Hematopoietic multipotent progenitor cell treated with erythropoietin and hydrocortisone succinate and interleukin-3 and kit ligand, for 17 days (in vitro differentiated cells): ENCODE measurements around the gene RSPH4A.
"Not testable (repeated sequence)": the region's sequence is repeated elsewhere in the genome, so short reads cannot be mapped to it uniquely, and the experiment has no call there.

Experiments
- DNase-seq: peaks from one replicate; pipeline ENCODE4 v3.0.0-alpha.2; 2015; ENCODE audit warnings: low spot score

RSPH4A gene

GRCh38 chr6:116625872-116626271 is 9.6 kb downstream of the RSPH4A start:
- DNase-seq, result no peak

DNA sequence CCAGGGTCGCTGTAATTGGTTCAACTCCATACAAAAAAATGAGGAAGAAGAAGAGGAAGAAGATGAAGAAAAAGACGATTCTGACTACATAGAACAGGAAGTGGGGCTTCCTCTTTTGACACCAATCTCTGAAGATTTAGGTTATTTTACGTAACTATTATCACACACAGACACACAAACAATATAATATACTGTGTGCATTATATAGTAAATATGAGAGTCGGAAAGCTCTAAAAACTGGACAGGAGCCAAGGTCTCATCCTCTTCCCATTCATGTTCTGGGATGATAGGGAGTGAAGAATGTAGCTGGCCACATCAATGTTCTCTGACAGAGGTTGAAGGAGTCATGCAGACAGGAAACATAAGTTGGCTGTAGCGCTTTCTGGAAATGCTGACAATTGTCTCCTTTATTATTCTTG is 13.3 kb downstream of the RSPH4A start:
- no peak for DNase-seq

DNA sequence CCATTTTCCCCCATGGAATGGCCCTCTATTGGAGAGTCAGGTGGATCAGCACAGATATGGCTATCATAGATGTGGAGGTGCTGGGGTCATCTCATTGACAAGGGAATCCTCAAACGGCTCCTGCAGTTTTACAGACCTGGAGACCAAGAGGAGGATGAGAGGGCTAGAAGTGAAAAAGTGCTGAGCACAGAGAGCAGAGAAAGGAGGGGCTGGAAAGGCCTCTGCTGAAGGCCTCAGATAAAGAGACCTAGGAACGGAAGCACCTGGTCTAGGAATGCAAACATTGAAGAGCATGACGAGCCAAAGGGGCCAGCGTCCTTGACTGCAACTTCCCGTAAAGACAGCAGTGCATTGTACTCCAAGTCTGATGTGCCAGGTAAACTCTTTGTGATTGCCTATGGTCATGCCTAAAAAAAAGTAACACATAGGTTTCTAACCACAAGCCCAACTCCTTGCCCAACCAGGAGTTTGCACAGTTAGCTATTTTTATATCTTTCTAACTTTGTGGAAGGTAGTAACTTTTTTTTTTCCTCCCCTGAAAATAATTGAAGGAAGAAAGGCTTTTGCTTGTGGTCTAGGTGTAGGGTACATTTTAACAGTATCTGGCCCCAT is 15.2 kb downstream of the RSPH4A start:
- no peak for DNase-seq

GRCh38 chr6:116633685-116634084 is 17.4 kb downstream of the RSPH4A start:
- peak; percentile 13 for DNase-seq

DNA sequence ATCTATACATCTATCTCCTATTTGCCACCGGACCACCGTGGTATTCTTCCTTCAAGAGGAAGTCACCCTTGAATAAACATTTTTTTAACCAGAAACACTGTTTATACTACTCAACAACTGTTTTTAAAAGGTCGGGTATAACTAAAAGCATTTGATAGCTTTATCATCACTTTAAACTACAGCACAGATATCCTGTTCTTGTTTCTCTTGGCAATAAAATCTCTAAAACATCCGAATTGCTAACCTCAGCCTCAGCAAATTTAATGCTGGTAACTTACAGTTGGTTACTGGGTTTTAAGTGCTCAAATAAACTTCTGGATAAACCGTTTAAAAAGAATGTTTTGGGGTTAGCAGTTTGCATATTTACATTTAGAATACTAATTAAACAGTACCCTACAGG is 31.9 kb downstream of the RSPH4A start:
- no peak for DNase-seq

DNA sequence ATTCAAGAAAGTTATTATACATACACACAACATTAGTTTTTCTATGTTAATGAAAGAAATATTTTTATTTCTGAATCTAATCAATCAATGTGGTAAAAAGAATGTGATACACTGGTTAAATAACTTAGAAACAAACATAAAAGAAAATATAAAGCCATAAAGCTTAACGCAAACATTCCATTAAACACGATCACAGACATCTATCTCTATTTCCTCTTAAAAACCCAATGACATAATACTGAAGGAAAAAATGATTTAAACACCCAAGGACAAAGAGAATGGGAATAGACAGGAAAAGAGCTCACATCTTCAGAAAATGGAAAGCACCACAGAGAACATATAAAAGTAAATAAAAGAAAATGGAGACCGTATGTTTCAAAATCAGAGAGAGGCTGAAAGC is 32.9 kb downstream of the RSPH4A start:
- DNase-seq, result no peak

DNA sequence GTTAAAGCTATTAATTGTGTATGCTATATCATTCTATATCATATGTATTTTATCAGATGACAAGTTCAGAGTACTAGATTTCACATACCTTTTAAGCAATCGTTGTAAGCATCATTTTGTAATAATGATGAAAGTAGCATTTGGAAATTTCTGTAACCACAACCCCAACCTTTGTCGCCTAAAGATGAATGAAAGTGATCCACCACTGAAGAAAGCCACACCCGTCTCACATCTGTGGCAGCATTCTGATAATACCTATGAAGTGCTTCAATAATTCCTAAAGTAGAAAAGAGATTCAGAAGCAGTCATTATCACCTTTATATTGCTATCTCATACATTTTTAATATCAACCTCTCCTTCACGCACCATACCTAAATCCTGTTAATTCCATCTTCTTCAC is 35.6 kb downstream of the RSPH4A start:
- no peak for DNase-seq

- no peak for DNase-seq
These were observed 45.3 kb downstream of the RSPH4A start for GRCh38 chr6:116661594-116661993.

DNA sequence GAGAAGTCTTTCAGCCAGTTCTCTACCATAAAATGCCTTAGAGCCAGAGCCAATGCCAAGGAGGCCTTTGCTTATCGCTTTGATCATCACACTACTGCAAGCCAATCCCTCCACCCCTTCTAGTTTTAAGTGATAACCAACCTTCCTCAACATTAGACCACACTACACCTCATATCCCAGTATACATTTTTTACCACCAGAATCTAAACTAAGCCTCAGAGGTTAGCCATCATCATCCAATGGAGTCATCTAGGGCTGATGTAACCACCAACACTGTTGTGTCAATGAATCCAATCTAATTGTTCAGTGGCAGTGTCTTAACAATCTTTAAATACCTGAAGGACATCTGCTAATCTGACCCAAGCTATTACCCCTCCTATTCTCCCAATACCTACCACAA is 45.9 kb downstream of the RSPH4A start:
- DNase-seq, result no peak

DNA sequence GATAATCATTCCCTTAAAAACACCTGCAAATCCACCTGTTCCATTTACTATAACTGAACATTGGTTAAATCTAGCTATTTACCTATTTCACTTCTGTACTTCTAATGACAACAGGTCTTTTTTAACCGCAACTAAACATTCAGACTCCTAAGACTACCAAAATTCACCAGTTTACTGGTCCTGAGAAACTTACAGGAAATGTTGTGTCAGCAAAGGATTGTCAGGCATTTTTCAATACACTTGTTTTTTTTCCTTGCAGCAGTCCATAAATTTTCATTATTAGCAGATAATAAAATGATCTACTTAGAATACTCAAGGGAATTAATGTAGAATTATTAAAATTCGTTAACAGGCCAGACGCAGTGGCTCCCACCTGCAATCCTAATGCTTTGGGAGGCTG is 47.0 kb downstream of the RSPH4A start:
- DNase-seq, result no peak

DNA sequence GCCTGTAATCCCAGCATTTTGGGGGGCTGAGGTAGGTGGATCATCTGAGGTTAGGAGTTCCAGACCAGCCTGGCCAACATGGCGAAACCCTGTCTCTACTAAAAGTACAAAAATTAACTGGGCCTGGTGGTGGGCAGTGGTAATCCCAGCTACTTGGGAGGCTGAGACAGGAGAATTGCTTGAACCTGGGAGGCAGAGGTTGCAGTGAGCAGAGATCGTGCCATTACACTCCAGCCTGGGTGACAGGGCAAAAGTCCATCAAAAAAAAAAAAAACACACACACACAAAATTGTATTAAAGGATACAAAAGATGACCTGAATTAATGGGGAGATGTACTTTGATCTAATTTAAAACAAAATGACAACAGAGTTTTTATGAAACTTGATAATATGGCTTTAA is 47.9 kb downstream of the RSPH4A start:
- not testable (repeated sequence) for DNase-seq

- DNase-seq, result peak; percentile 37
These were observed 49.2 kb downstream of the RSPH4A start for GRCh38 chr6:116665464-116665863.

GRCh38 chr6:116666869-116667268 is 50.6 kb downstream of the RSPH4A start:
- peak; percentile 57 for DNase-seq

DNA sequence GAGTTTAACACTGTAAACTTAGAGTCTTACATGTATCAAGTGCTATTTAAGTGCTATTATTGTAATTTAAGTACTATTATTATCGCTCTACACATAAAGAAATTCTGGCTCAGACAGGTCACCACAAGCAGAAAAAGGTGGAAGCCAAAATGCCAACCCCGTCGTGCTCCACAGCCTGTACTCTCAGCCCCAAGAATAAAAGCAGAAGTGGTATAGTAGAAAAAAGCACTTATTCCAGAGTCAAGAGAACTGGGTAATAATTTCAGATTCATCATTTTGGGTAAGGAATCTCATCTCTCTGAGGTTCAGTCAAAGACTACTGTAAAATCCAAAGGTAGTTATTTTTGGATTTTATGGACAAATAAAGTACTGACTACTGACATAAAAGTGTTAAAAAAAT is 51.3 kb downstream of the RSPH4A start:
- DNase-seq, result peak; percentile 40

GRCh38 chr6:116672306-116672705 is 56.0 kb downstream of the RSPH4A start:
- DNase-seq, result no peak

DNA sequence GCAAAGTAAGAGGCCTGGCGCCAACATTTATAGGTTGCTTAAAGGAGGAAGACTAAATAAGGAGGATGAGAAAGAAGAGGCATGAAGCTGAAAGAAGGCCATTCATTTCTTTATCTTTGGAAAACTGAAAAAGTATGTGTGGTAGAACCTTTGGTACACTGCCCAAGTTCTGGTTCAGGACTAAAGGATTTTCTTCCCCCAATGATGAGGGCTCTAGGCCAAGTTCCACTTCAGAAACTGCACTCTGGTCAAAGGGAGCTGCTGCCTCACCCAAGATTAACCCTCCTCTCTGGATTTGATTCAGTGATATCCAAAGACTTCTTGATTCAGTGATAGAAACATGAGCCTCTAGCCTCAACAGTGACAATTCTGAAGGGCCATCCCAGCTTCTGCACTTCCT is 59.7 kb downstream of the RSPH4A start:
- DNase-seq, result no peak

DNA sequence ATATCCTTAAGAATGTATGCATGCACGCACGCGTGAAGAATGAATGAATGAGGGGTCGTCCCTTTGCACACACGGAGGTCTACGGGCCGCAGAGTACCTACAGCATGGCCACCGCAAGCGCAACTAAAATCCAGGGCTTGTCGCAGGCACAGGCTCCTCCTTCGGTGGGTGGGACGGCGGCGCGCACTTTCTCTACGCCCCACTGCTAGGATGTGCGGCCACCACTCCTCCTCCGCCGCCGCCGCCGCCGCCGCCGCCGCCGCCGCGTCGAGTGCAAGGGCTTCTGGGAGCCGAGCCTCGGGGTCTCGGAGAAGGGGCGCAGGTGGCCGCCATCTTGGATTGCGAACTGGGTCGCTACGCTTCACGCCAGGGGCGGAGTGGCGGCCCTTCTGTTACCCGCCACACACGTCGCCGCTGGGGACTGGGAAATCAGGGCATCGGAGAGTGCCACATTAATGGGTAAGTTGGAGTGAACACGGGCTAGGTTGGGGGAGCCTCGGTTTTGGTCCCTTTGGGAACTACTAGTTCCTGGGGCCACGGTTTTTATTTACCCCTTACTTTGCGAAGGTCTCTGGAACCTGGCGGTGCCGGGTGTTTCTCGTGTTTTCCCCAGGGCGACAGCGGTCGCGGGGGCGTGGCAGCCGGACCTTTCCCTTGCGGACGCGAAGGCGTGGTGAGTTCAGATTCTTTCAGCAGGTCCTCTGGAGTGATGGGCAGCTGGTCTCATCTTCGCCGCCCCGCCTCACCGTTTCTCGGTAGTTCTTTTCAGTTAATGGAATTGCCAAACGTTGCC is 64.8 kb downstream of the RSPH4A start, which contains the start of gene KPNA5:
TSS of gene KPNA5 (plus strand) at position 332 of the 793 bp plus-strand sequence. CDS start at position 456, 124 bp downstream.
- DNase-seq, result peak; percentile 64

DNA sequence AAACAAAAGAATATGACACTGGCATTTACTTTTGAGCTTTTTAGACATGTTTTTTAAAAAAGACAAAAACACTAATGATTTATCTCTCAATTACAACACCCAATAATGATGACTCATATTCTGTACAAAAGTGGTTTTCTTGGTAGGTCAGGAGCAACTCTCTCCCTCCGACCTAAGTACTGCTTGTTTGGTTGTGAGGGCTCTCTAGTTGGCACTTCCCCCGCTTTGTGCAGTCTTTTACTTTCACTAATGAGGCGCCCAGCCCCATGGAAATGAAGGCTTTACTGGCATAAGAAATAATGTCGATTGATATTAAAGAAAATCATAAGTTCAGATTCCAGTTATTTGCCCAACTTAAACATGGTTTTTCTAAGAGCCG is 66.0 kb downstream of the RSPH4A start:
- no peak for DNase-seq
